Choroid plexus epithelial cell (primary cell): ENCODE measurements around the gene GPN2.
"Not testable (repeated sequence)": the region's sequence is repeated elsewhere in the genome, so short reads cannot be mapped to it uniquely, and the experiment has no call there.

Source experiments
- DNase-seq: peaks from one replicate; pipeline ENCODE4 v3.0.0-alpha.2; 2010; ENCODE audit warnings: low read depth
- H3K4me3 ChIP-seq: 2 replicates; pipeline ENCODE4 v1.5.1; 2011; ENCODE audit warnings: low read depth, mild to moderate bottlenecking, control low read depth, low read length, moderate library complexity
- TF ChIP-seq, protein P1 (sequence below): conservative IDR thresholded peaks from 2 replicates; pipeline ENCODE4 v1.5.1; 2011; ENCODE audit warnings: low read depth, mild to moderate bottlenecking, control low read depth, inconsistent platforms, low read length, moderate library complexity

The GPN2 gene

GRCh38 chr1:26852701-26853100 lies 37.4 kb downstream of the GPN2 start:
- H3K4me3 ChIP-seq, result no peak overlapping the region
- DNase-seq, result no peak
- TF ChIP-seq, protein P1, sequence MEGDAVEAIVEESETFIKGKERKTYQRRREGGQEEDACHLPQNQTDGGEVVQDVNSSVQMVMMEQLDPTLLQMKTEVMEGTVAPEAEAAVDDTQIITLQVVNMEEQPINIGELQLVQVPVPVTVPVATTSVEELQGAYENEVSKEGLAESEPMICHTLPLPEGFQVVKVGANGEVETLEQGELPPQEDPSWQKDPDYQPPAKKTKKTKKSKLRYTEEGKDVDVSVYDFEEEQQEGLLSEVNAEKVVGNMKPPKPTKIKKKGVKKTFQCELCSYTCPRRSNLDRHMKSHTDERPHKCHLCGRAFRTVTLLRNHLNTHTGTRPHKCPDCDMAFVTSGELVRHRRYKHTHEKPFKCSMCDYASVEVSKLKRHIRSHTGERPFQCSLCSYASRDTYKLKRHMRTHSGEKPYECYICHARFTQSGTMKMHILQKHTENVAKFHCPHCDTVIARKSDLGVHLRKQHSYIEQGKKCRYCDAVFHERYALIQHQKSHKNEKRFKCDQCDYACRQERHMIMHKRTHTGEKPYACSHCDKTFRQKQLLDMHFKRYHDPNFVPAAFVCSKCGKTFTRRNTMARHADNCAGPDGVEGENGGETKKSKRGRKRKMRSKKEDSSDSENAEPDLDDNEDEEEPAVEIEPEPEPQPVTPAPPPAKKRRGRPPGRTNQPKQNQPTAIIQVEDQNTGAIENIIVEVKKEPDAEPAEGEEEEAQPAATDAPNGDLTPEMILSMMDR, result no peak

GRCh38 chr1:26851106-26851684 lies 38.9 kb downstream of the GPN2 start:
- no peak for DNase-seq
- TF ChIP-seq, protein P1, result peak; percentile 31
- H3K4me3 ChIP-seq, result no peak overlapping the region

DNA sequence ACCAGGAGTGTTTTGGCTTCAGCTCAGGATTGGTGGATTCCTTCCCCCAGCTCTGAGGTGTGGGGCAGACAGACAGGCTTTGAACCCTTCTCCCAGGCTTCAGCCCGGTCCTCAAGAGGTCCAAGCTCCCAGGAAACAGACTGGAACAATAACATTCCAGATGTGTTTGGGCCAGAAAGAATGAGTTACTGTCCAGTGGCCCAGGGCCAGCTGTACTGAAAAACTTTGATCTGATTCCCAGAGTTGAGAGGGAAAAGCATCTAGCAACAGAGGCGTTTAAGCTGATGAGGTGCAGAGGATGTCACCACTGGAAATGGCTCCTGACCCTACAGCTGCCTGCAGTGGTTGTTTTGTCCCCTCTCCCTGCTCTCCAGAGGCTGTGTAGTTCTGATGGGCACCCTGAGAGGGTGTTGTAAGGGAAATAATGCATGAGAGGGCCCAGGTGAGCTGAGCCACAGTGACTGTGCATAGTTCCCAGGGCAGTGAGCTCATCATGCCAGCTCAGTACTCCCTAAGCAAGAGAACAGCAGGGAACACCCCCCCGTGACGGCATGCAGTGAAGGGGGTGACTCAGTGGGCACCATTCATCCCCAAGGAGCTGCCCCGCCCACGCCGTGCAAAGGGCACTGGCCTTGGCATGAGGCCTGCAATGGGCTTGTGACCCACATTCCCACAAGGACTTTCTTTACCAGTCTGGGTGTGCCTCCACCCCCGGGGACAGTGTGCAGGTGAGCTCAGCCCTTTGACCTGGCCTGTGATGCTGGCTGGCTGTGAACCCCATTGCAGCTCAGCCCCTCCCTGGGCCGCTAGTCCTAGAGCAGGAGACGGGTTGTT lies 40.9 kb downstream of the GPN2 start:
- DNase-seq, result peak; percentile 41
- H3K4me3 ChIP-seq, result no peak overlapping the region
- TF ChIP-seq, protein P1, result no peak

GRCh38 chr1:26848499-26848898 lies 41.6 kb downstream of the GPN2 start:
- no peak overlapping the region for H3K4me3 ChIP-seq
- DNase-seq, result no peak
- TF ChIP-seq, protein P1, result no peak

GRCh38 chr1:26847826-26848225 lies 42.3 kb downstream of the GPN2 start:
- DNase-seq, H3K4me3 ChIP-seq: not testable (repeated sequence)

GRCh38 chr1:26844424-26845196 lies 45.5 kb downstream of the GPN2 start:
- TF ChIP-seq, protein P1, result no peak
- DNase-seq, result no peak

GRCh38 chr1:26839779-26840178 lies 50.3 kb downstream of the GPN2 start:
- H3K4me3 ChIP-seq, result no peak overlapping the region
- TF ChIP-seq, protein P1, result no peak
- no peak for DNase-seq

More at GRCh38 chr1:26844424-26845196, 45.5 kb downstream of the GPN2 start:
- H3K4me3 ChIP-seq, result no peak overlapping the region
